Neuronal stem cell (in vitro differentiated cells): Measurements from ENCODE around the gene BRD3OS.

Experiments
- DNase-seq: peaks from one replicate; pipeline ENCODE4 v3.0.0-alpha.2; 2013; ENCODE audit warnings: low spot score
- H2AFZ ChIP-seq: one replicate; pipeline ENCODE4 v1.6.1; 2013; ENCODE audit warnings: mild to moderate bottlenecking, low read length, inconsistent platforms
- H2AK5ac ChIP-seq: 2 replicates; pipeline ENCODE4 v1.6.1; 2013; ENCODE audit warnings: low read depth, mild to moderate bottlenecking, inconsistent platforms, low read length, moderate library complexity, mixed read lengths
- H2BK120ac ChIP-seq: 2 replicates; pipeline ENCODE4 v1.6.1; 2013; ENCODE audit warnings: low read depth, mild to moderate bottlenecking, inconsistent platforms, low read length, moderate library complexity, mixed read lengths
- H2BK12ac ChIP-seq: one replicate; pipeline ENCODE4 v1.6.1; 2013; ENCODE audit warnings: low read length, inconsistent platforms
- H2BK15ac ChIP-seq: 2 replicates; pipeline ENCODE4 v1.6.1; 2013; ENCODE audit warnings: mild to moderate bottlenecking, low read length, inconsistent platforms, mixed read lengths
- H2BK5ac ChIP-seq: one replicate; pipeline ENCODE4 v1.6.1; 2013; ENCODE audit warnings: inconsistent platforms, mild to moderate bottlenecking, low read length, moderate library complexity
- H3K14ac ChIP-seq: one replicate; pipeline ENCODE4 v1.6.1; 2013; ENCODE audit warnings: low read length, inconsistent platforms
- H3K18ac ChIP-seq: 2 replicates; pipeline ENCODE4 v1.6.1; 2013; ENCODE audit warnings: low read length, inconsistent platforms
- H3K23ac ChIP-seq: 2 replicates; pipeline ENCODE4 v1.6.1; 2013; ENCODE audit warnings: low read depth, mild to moderate bottlenecking, mixed read lengths, low read length, inconsistent platforms; ENCODE audit not compliant: poor library complexity
- H3K27ac ChIP-seq: replicated peaks from 3 replicates; pipeline ENCODE4 v1.5.1; 2013; ENCODE audit warnings: low read length, inconsistent platforms
- H3K27me3 ChIP-seq, 3 experiments: 2 replicates each; pipeline ENCODE4 v1.6.1; 2013; ENCODE audit warnings: low read length in 3 of 3, mild to moderate bottlenecking in 2 of 3, inconsistent platforms in 1 of 3, low read depth in 1 of 3, mixed read lengths in 1 of 3, moderate library complexity in 1 of 3; ENCODE audit not compliant: control insufficient read depth in 3 of 3, insufficient read depth in 3 of 3
- H3K36me3 ChIP-seq, 2 donors: replicated peaks in 1 of 2; 2 replicates each; pipeline ENCODE4 v1.6.1; 2013; ENCODE audit warnings: low read length in 2 of 2; ENCODE audit not compliant: control insufficient read depth in 2 of 2, insufficient read depth in 2 of 2
- H3K4ac ChIP-seq: 2 replicates; pipeline ENCODE4 v1.6.1; 2013; ENCODE audit warnings: inconsistent platforms, mild to moderate bottlenecking, low read length, moderate library complexity
- H3K4me1 ChIP-seq, 2 donors: 1 replicate in 1 of 2; 2 replicates in 1 of 2; pipeline ENCODE4 v1.6.1; 2013; ENCODE audit warnings: low read length in 2 of 2, low read depth in 1 of 2; ENCODE audit not compliant: control insufficient read depth in 2 of 2, insufficient read depth in 1 of 2
- H3K4me2 ChIP-seq: one replicate; pipeline ENCODE4 v1.6.1; 2013; ENCODE audit warnings: mild to moderate bottlenecking, low read length, inconsistent platforms; ENCODE audit not compliant: insufficient read depth, poor library complexity, severe bottlenecking
- H3K4me3 ChIP-seq, 2 donors: 2 replicates each; pipeline ENCODE4 v1.5.1; 2013; ENCODE audit warnings: low read length in 2 of 2, mild to moderate bottlenecking in 2 of 2, inconsistent platforms in 1 of 2, moderate library complexity in 1 of 2
- H3K79me1 ChIP-seq: one replicate; pipeline ENCODE4 v1.6.1; 2013; ENCODE audit warnings: low read depth, mild to moderate bottlenecking, inconsistent platforms, low read length, moderate library complexity
- H3K9ac ChIP-seq: one replicate; pipeline ENCODE4 v1.6.1; 2013; ENCODE audit warnings: mild to moderate bottlenecking, low read depth, low read length, inconsistent platforms; ENCODE audit not compliant: poor library complexity
- H3K9me3 ChIP-seq, 2 donors: replicated peaks in 1 of 2; 2 replicates each; pipeline versions ENCODE3 to v1.6.1; 2013; ENCODE audit warnings: low read length in 2 of 2, mild to moderate bottlenecking in 2 of 2, inconsistent platforms in 1 of 2, low read depth in 1 of 2, mixed read lengths in 1 of 2, moderate library complexity in 1 of 2; ENCODE audit not compliant: control insufficient read depth in 2 of 2, insufficient read depth in 1 of 2
- H4K8ac ChIP-seq: one replicate; pipeline ENCODE4 v1.6.1; 2013; ENCODE audit warnings: low read depth, mild to moderate bottlenecking, inconsistent platforms, low read length, moderate library complexity
- H4K91ac ChIP-seq: one replicate; pipeline ENCODE4 v1.6.1; 2013; ENCODE audit warnings: low read length, low read depth, mild to moderate bottlenecking, inconsistent platforms; ENCODE audit not compliant: poor library complexity
- WGBS, 2 donors: extraction: QIAGEN DNeasy Blood & Tissue Kit; methylation state at CpG; one replicate each; pipeline ENCODE4 v1.1.7; 2013; ENCODE audit warnings: missing lambda C conversion rate in 2 of 2, mixed read lengths in 1 of 2; ENCODE audit not compliant: insufficient read length in 2 of 2, insufficient replicate concordance in 1 of 2; ENCODE audit errors: extremely low coverage in 2 of 2; 5-methylcytosine and 5-hydroxymethylcytosine counted together

Gene BRD3OS

GRCh38 chr9:133998915-133999595, 26.2 kb upstream of the BRD3OS start:
- Histone ChIP-seq H3K4me1 (peaks cover 3 to 7% of the 10 kb centered on the region in 2 donors), H3K4me2 (no peak overlapping the region), H3K4ac (no peak overlapping the region), H3K18ac (no peak overlapping the region), H3K79me1 (peaks cover 3% of the 10 kb centered on the region), H2BK5ac (no peak overlapping the region), H3K36me3 (no peaks in the 10 kb centered on the region), H3K9ac (no peak overlapping the region), H3K23ac (no peak overlapping the region), H2AFZ (no peak overlapping the region), H3K9me3 (no peaks in the 10 kb centered on the region), H3K4me3 (no peak overlapping the region), H2BK12ac (peak overlapping the region; percentile 9), H3K14ac (no peak overlapping the region), H3K27ac (no peak overlapping the region), H4K8ac (no peak overlapping the region), H4K91ac (no peak overlapping the region), H2BK120ac (no peak overlapping the region), H3K27me3 (peaks cover 0 to 3% (median 0%) of the 10 kb centered on the region in 3 experiments), H2BK15ac (no peak overlapping the region), H2AK5ac (no peak overlapping the region)
- WGBS, 2 donors, result 100% methylated on average over 1 of the region's 1 CpG
- DNase-seq, result no peak

- no peak overlapping the region for H3K18ac ChIP-seq
- H3K9ac ChIP-seq, result no peak overlapping the region
- H2BK120ac ChIP-seq, result no peak overlapping the region
- no peak overlapping the region for H2BK5ac ChIP-seq
- peaks cover 0 to 3% (median 0%) of the 10 kb centered on the region in 3 experiments for H3K27me3 ChIP-seq
- H3K27ac ChIP-seq, result no peak overlapping the region
- H3K4me1 ChIP-seq, result peaks cover 0 to 4% of the 10 kb centered on the region in 2 donors
- H2BK12ac ChIP-seq, result no peak overlapping the region
- no peak for DNase-seq
- WGBS, 2 donors, result no CpG with 5 or more reads among the region's 6 CpGs
- peaks cover 3% of the 10 kb centered on the region for H3K79me1 ChIP-seq
- no peak overlapping the region for H3K4me2 ChIP-seq
- no peak overlapping the region for H2AFZ ChIP-seq
- H2BK15ac ChIP-seq, result no peak overlapping the region
- no peak overlapping the region for H3K14ac ChIP-seq
- H4K91ac ChIP-seq, result no peak overlapping the region
- H3K36me3 ChIP-seq, result no peaks in the 10 kb centered on the region
- H3K4ac ChIP-seq, result no peak overlapping the region
- H2AK5ac ChIP-seq, result peak overlapping the region; percentile 44
- no peak overlapping the region for H4K8ac ChIP-seq
- no peak overlapping the region for H3K4me3 ChIP-seq
- H3K23ac ChIP-seq, result peak overlapping the region; percentile 26
- no peaks in the 10 kb centered on the region for H3K9me3 ChIP-seq
Measured at GRCh38 chr9:133999851-134000265, 25.4 kb upstream of the BRD3OS start.

GRCh38 chr9:134002796-134003195, 22.5 kb upstream of the BRD3OS start:
- no peaks in the 10 kb centered on the region for H3K9me3 ChIP-seq
- no peak overlapping the region for H2BK12ac ChIP-seq
- DNase-seq, result no peak
- H3K27ac ChIP-seq, result no peak overlapping the region
- no peak overlapping the region for H2AFZ ChIP-seq
- WGBS, 2 donors, result no CpG with 5 or more reads among the region's 2 CpGs
- no peak overlapping the region for H2BK5ac ChIP-seq
- H2AK5ac ChIP-seq, result no peak overlapping the region
- H3K36me3 ChIP-seq, result no peaks in the 10 kb centered on the region
- no peak overlapping the region for H4K91ac ChIP-seq
- peaks cover 3% of the 10 kb centered on the region for H3K79me1 ChIP-seq
- H2BK15ac ChIP-seq, result no peak overlapping the region
- H3K9ac ChIP-seq, result no peak overlapping the region
- no peak overlapping the region for H3K14ac ChIP-seq
- no peak overlapping the region for H3K18ac ChIP-seq
- H3K23ac ChIP-seq, result no peak overlapping the region
- no peak overlapping the region for H2BK120ac ChIP-seq
- peaks cover 0 to 3% (median 0%) of the 10 kb centered on the region in 3 experiments for H3K27me3 ChIP-seq
- H3K4me3 ChIP-seq, result no peak overlapping the region
- no peak overlapping the region for H3K4ac ChIP-seq
- no peak overlapping the region for H4K8ac ChIP-seq
- no peak overlapping the region for H3K4me2 ChIP-seq
- H3K4me1 ChIP-seq, result no peaks in the 10 kb centered on the region

GRCh38 chr9:134003237-134003636, 22.0 kb upstream of the BRD3OS start:
- Histone ChIP-seq H3K14ac (no peak overlapping the region), H2BK15ac (no peak overlapping the region), H3K23ac (no peak overlapping the region), H3K4me3 (no peak overlapping the region), H3K9me3 (no peaks in the 10 kb centered on the region), H3K36me3 (no peaks in the 10 kb centered on the region), H3K27me3 (peaks cover 0 to 3% (median 0%) of the 10 kb centered on the region in 3 experiments), H3K4me2 (no peak overlapping the region), H3K27ac (no peak overlapping the region), H4K91ac (no peak overlapping the region), H3K4ac (no peak overlapping the region), H4K8ac (no peak overlapping the region), H3K18ac (no peak overlapping the region), H2BK5ac (no peak overlapping the region), H2AK5ac (no peak overlapping the region), H2BK12ac (no peak overlapping the region), H3K4me1 (no peaks in the 10 kb centered on the region), H2BK120ac (no peak overlapping the region), H2AFZ (no peak overlapping the region), H3K79me1 (peaks cover 3% of the 10 kb centered on the region), H3K9ac (no peak overlapping the region)
- no CpG with 5 or more reads among the region's 2 CpGs for WGBS, 2 donors
- no peak for DNase-seq
